ENCODE results near the gene TUBG2. TPM values are rescaled to one million over a fixed set of nuclear protein-coding genes. Genes with fewer than 3 reads are reported as not detected.

TUBG2 gene
- total RNA-seq, 2 experiments from 2014 or later: 7.5 TPM

DNA sequence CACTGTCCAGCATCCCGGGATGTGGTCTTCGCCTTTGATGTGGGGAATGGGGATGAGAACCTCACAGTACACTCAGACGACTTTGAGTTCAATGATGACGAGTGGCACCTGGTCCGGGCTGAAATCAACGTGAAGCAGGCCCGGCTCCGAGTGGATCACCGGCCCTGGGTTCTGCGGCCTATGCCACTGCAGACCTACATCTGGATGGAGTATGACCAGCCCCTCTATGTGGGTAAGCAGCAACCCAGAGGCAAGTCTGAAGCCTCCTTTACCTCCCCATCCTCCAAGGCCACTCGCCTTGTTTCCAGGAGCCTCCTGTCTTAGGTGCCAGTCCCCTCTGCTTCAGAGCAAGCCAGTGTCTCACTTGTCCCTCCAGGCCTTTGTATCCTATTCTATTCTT lies 33.4 kb downstream of the TUBG2 start:
- no peak for DNase-seq
- no peak overlapping the region for H3K27ac Mint-ChIP-seq
- POLR2A ChIA-PET: interaction anchor here (1.5 to 1.7 kb wide), 2 partner anchors 9 to 14 kb away, joined by 5 to 7 read pairs; no protein-coding TSS in a partner anchor
- no peaks in the 10 kb centered on the region for H3K27me3 Mint-ChIP-seq
- CTCF ChIA-PET: no interaction called here
- peaks cover 5% of the 10 kb centered on the region for H3K36me3 Mint-ChIP-seq (ENCODE audit: low read depth)
- no peak for ATAC-seq
- H3K4me1 Mint-ChIP-seq (ENCODE audit: low read depth): no peaks in the 10 kb centered on the region
- intact Hi-C loops (cut with micrococcal nuclease): no loop called here
- H3K9me3 Mint-ChIP-seq: no peaks in the 10 kb centered on the region
- no peak overlapping the region for H3K4me3 Mint-ChIP-seq
- TF ChIP-seq, protein P1, sequence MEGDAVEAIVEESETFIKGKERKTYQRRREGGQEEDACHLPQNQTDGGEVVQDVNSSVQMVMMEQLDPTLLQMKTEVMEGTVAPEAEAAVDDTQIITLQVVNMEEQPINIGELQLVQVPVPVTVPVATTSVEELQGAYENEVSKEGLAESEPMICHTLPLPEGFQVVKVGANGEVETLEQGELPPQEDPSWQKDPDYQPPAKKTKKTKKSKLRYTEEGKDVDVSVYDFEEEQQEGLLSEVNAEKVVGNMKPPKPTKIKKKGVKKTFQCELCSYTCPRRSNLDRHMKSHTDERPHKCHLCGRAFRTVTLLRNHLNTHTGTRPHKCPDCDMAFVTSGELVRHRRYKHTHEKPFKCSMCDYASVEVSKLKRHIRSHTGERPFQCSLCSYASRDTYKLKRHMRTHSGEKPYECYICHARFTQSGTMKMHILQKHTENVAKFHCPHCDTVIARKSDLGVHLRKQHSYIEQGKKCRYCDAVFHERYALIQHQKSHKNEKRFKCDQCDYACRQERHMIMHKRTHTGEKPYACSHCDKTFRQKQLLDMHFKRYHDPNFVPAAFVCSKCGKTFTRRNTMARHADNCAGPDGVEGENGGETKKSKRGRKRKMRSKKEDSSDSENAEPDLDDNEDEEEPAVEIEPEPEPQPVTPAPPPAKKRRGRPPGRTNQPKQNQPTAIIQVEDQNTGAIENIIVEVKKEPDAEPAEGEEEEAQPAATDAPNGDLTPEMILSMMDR (IDR thresholded peaks at IDR 0.05): no peak

DNA sequence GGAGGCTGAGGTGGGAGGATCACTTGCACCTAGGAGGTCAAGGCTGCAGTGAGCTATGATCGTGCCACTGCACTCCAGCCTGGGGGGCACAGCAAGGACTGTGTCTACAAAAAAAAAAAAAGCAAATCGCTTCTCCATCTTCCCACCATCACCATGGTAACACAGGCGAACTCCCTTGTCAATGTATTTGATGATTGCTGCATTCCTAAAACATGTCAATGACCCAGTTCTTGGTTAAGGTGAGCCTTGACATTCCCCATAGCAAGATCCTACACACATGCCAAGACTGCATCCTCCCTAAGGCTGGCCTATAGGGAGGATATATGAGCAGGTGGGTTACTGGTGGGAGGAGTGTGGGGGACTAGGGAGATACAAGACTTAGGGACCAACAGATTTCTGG lies 35.4 kb downstream of the TUBG2 start:
- Mint-ChIP-seq H3K36me3 (ENCODE audit: low read depth) (peaks cover 5% of the 10 kb centered on the region), H3K4me3 (no peak overlapping the region), H3K27ac (no peak overlapping the region), H3K4me1 (ENCODE audit: low read depth) (no peaks in the 10 kb centered on the region), H3K27me3 (no peaks in the 10 kb centered on the region), H3K9me3 (no peaks in the 10 kb centered on the region)
- TF ChIP-seq, protein P1 (IDR thresholded peaks at IDR 0.05): no peak
- ChIA-PET CTCF (interaction anchor here (0.9 kb wide), 1 partner anchor 69 kb away, joined by 3 read pairs; no protein-coding TSS in a partner anchor), POLR2A (interaction anchor here (0.5 kb wide), 1 partner anchor 13 kb away, joined by 3 read pairs; no protein-coding TSS in a partner anchor)
- DNase-seq (no peak), ATAC-seq (no peak)
- intact Hi-C loops (cut with micrococcal nuclease): no loop called here

DNA sequence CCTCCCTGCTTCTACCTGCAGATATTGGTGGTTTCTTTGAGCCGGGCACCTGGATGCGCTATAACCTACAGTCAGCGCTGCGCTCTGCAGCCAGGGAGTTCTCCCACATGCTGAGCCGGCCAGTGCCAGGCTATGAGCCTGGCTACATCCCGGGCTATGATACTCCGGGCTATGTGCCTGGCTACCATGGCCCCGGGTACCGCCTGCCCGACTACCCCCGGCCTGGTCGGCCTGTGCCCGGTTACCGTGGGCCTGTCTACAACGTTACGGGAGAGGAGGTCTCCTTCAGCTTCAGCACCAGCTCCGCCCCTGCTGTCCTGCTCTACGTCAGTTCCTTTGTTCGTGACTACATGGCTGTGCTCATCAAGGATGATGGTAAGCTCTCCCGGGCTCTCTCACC lies 36.4 kb downstream of the TUBG2 start:
- ChIA-PET CTCF (interaction anchor here (1.4 kb wide), 1 partner anchor 13 kb away, joined by 3 read pairs; no protein-coding TSS in a partner anchor), POLR2A (no interaction called here)
- Mint-ChIP-seq H3K36me3 (ENCODE audit: low read depth) (peaks cover 6% of the 10 kb centered on the region), H3K27ac (no peak overlapping the region), H3K9me3 (no peaks in the 10 kb centered on the region), H3K4me3 (no peak overlapping the region), H3K4me1 (ENCODE audit: low read depth) (no peaks in the 10 kb centered on the region), H3K27me3 (no peaks in the 10 kb centered on the region)
- TF ChIP-seq, protein P1 (IDR thresholded peaks at IDR 0.05): no peak
- intact Hi-C loops (cut with micrococcal nuclease): no loop called here
- no peak for DNase-seq
- ATAC-seq: no peak

DNA sequence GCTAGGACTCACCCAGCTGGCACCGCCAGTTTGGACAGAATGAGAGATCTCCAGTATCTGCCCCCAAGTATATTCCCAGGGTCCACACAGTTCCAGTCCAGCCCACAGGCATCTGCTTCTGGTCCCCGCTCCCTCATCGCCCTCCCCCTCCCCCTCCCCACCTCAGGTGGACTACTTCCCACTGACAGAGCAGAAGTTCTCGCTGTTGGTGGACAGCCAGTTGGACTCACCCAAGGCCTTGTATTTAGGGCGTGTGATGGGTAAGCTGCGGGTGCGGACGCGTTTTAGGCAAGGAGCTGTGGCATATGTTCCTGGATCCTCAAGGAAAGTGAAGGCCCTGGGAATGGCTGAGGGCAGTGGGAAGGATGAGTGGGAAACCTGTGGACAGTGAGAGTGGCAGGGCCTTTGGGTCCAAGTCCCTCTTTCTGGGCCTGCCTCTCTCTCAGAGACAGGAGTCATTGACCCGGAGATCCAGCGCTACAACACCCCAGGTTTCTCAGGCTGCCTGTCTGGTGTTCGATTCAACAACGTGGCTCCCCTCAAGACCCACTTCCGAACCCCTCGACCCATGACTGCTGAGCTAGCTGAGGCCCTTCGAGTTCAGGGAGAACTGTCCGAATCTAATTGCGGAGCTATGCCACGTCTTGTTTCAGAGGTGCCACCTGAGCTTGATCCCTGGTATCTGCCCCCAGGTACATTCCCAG lies 38.2 kb downstream of the TUBG2 start:
- Mint-ChIP-seq H3K4me1 (ENCODE audit: low read depth) (no peaks in the 10 kb centered on the region), H3K4me3 (no peak overlapping the region), H3K36me3 (ENCODE audit: low read depth) (peaks cover 17% of the 10 kb centered on the region), H3K27me3 (no peaks in the 10 kb centered on the region), H3K9me3 (no peaks in the 10 kb centered on the region), H3K27ac (no peak overlapping the region)
- POLR2A ChIA-PET: interaction anchor here (1.1 to 1.2 kb wide), 2 partner anchors 13 to 124 kb away, joined by 3 read pairs; no protein-coding TSS in a partner anchor
- DNase-seq (no peak), ATAC-seq (no peak)
- TF ChIP-seq, protein P1 (IDR thresholded peaks at IDR 0.05): no peak
- CTCF ChIA-PET: interaction anchor here (0.6 to 2.4 kb wide), 3 partner anchors 17 to 631 kb away, joined by 3 to 9 read pairs (median 3); no protein-coding TSS in a partner anchor
- intact Hi-C loops (cut with micrococcal nuclease): no loop called here

GRCh38 chr17:42698736-42699414 lies 39.8 kb downstream of the TUBG2 start:
- intact Hi-C loops (cut with micrococcal nuclease): no loop called here
- ATAC-seq: no peak
- H3K4me1 Mint-ChIP-seq (ENCODE audit: low read depth): no peaks in the 10 kb centered on the region
- CTCF ChIA-PET: interaction anchor here (1.4 to 2.4 kb wide), 2 partner anchors 18 to 65 kb away, joined by 4 to 9 read pairs; no protein-coding TSS in a partner anchor
- H3K9me3 Mint-ChIP-seq: no peaks in the 10 kb centered on the region
- H3K27ac Mint-ChIP-seq: no peak overlapping the region
- POLR2A ChIA-PET: interaction anchor here (2.0 kb wide), 1 partner anchor 15 kb away, joined by 5 read pairs; no protein-coding TSS in a partner anchor
- TF ChIP-seq, protein P1 (IDR thresholded peaks at IDR 0.05): no peak
- H3K36me3 Mint-ChIP-seq (ENCODE audit: low read depth): peaks cover 29% of the 10 kb centered on the region
- H3K4me3 Mint-ChIP-seq: no peak overlapping the region
- no peak for DNase-seq
- H3K27me3 Mint-ChIP-seq: no peaks in the 10 kb centered on the region

All from activated CD8-positive, alpha-beta T cell treated with anti-CD3 and anti-CD28 coated beads for 36 hours (primary cell).